ENCODE results near the gene FAM161A. TPM values are rescaled to one million over a fixed set of nuclear protein-coding genes. Genes with fewer than 3 reads are reported as not detected.

FAM161A gene
- total RNA-seq, 2 experiments from 2014 or later: 6.5 to 6.6 TPM

DNA sequence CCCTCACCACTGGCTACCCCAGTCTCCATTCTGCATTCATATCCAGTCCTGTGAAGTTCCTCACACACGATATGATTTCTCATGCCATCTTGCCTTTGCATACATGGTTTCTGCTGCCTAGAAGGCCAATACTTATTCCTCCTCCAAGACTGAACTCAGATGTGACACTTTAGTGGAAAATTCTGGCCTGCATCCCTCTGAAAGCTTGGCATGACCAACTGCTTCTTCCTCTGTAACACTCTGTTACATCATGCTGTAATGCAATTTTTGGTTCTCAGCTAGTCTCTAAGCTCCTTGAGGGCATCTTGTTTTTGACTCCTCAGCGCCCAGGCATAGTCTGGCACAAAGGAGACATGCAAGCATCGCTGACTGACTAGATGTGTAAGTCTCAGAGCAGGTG, 12.6 kb downstream of the FAM161A start:
- DNase-seq (no peak), ATAC-seq (no peak)
- Mint-ChIP-seq H3K4me3 (no peak overlapping the region), H3K4me1 (ENCODE audit: low read depth) (no peaks in the 10 kb centered on the region), H3K27ac (no peak overlapping the region), H3K27me3 (no peaks in the 10 kb centered on the region), H3K9me3 (no peaks in the 10 kb centered on the region), H3K36me3 (ENCODE audit: low read depth) (no peaks in the 10 kb centered on the region)
- ChIA-PET POLR2A (interaction anchor here (0.7 kb wide), 1 partner anchor 14 kb away, joined by 3 read pairs; no protein-coding TSS in a partner anchor), CTCF (interaction anchor here (0.6 kb wide), 1 partner anchor 47 kb away, joined by 3 read pairs; no protein-coding TSS in a partner anchor)
- TF ChIP-seq, protein P1, sequence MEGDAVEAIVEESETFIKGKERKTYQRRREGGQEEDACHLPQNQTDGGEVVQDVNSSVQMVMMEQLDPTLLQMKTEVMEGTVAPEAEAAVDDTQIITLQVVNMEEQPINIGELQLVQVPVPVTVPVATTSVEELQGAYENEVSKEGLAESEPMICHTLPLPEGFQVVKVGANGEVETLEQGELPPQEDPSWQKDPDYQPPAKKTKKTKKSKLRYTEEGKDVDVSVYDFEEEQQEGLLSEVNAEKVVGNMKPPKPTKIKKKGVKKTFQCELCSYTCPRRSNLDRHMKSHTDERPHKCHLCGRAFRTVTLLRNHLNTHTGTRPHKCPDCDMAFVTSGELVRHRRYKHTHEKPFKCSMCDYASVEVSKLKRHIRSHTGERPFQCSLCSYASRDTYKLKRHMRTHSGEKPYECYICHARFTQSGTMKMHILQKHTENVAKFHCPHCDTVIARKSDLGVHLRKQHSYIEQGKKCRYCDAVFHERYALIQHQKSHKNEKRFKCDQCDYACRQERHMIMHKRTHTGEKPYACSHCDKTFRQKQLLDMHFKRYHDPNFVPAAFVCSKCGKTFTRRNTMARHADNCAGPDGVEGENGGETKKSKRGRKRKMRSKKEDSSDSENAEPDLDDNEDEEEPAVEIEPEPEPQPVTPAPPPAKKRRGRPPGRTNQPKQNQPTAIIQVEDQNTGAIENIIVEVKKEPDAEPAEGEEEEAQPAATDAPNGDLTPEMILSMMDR (IDR thresholded peaks at IDR 0.05): no peak
- intact Hi-C loops (cut with micrococcal nuclease): no loop called here

DNA sequence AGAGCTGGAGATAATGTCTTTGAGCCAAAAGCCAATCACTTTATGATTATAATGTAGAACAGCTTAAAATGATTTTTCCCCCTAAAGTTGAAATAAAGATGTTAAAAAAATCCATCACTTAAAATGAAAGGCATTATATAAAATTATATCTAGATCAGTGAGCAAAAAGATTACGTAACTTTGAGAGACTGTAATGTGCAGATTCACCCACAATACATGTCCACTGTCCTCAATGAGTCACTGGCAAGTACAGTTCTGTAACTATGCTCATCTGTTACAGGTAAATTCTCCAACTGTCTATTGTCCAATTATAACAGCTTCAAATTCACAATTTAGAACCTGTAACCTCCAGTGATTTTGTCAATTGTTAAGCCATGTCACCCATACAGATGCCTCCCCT, 19.0 kb downstream of the FAM161A start:
- no peaks in the 10 kb centered on the region for H3K27me3 Mint-ChIP-seq

DNA sequence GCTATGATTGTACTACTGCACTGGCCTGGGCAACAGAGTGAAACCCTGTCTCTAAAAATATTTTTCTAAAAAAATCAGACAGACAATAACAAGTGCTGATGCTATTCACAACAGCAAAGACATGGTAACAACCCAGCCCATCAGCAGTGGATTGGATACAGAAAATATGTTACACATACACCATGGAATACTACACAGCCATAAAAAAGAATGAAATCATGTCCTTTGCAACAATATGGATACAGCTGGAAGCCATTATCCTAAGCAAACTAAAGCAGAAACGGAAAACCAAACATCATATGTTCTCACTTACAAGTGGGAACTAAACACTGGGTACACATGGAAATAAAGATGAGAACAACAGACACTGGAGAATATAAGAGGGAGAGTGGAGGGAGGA, 19.9 kb downstream of the FAM161A start:
- intact Hi-C loops (cut with micrococcal nuclease): no loop called here
- H3K4me1 Mint-ChIP-seq (ENCODE audit: low read depth): no peaks in the 10 kb centered on the region
- TF ChIP-seq, protein P1 (IDR thresholded peaks at IDR 0.05): no peak
- H3K9me3 Mint-ChIP-seq: no peaks in the 10 kb centered on the region
- no peak for DNase-seq
- H3K27me3 Mint-ChIP-seq: no peaks in the 10 kb centered on the region
- no peak for ATAC-seq
- CTCF ChIA-PET: interaction anchor here (0.9 to 1.4 kb wide), 2 partner anchors 14 to 26 kb away, joined by 3 to 4 read pairs; no protein-coding TSS in a partner anchor
- H3K4me3 Mint-ChIP-seq: no peak overlapping the region
- POLR2A ChIA-PET: no interaction called here
- H3K36me3 Mint-ChIP-seq (ENCODE audit: low read depth): peaks cover 3% of the 10 kb centered on the region
- H3K27ac Mint-ChIP-seq: no peak overlapping the region

More for the DNA sequence above, 19.0 kb downstream of the FAM161A start:
- ChIA-PET POLR2A (no interaction called here), CTCF (no interaction called here)
- ATAC-seq (no peak), DNase-seq (no peak)
- Mint-ChIP-seq H3K9me3 (no peaks in the 10 kb centered on the region), H3K4me1 (ENCODE audit: low read depth) (no peaks in the 10 kb centered on the region), H3K36me3 (ENCODE audit: low read depth) (peaks cover 3% of the 10 kb centered on the region), H3K4me3 (no peak overlapping the region), H3K27ac (no peak overlapping the region)
- intact Hi-C loops (cut with micrococcal nuclease): no loop called here
- TF ChIP-seq, protein P1 (IDR thresholded peaks at IDR 0.05): no peak

DNA sequence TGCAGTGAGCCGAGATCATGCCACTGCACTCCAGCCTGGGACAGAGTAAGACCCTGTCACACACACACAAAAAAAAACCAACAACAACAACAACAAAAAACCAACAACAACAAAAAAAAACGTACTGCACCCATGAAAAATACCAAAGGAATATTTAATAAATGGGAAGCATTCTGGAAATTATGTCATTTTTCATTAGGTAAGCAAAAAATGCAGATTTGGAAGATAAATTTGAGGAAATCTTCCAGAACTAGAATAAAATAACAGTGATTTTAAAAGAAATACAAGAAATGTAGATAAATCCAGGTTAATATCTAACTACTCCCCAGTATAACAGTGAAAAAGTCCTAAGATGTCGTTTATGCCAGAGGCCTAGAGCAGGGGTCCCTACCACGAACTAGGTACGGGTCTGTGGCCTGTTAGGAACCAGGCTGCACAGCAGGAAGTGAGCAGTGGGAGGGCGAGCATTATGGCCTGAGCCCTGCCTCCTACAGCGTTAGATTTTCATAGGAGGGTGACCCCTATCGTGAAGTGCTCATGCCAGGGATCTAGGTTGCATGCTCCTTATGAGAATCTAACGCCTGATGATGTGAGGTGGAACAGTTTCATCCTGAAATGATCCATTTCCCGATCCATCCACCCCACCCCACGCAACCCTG, 21.5 kb downstream of the FAM161A start:
- ChIA-PET CTCF (interaction anchor here (1.4 kb wide), 1 partner anchor 24 kb away, joined by 4 read pairs; no protein-coding TSS in a partner anchor), POLR2A (no interaction called here)
- intact Hi-C loops (cut with micrococcal nuclease): no loop called here
- Mint-ChIP-seq H3K27me3 (no peaks in the 10 kb centered on the region), H3K4me1 (ENCODE audit: low read depth) (no peaks in the 10 kb centered on the region), H3K27ac (no peak overlapping the region), H3K4me3 (no peak overlapping the region), H3K9me3 (no peaks in the 10 kb centered on the region), H3K36me3 (ENCODE audit: low read depth) (peaks cover 3% of the 10 kb centered on the region)
- ATAC-seq (no peak), DNase-seq (no peak)
- TF ChIP-seq, protein P1 (IDR thresholded peaks at IDR 0.05): no peak

DNA sequence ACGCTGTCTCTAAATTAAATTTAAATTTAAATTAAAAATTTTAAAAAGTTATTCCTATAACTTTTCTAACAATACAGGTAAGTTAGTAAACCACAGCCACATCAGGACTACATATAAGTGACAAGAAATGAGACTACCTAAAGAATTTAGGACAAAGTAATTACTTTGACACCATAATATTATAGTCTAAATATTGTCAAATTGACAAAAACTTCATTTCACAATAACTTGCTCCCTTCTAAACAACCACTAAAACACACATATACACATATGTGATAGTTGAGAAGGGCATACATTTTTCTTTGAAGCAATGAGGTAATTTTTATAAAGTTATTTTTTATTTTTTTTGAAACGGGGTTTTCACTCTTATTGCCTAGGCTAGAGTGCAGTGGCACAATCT, 31.6 kb downstream of the FAM161A start:
- no peak for DNase-seq
- H3K27ac Mint-ChIP-seq: no peak overlapping the region
- ChIA-PET CTCF (no interaction called here), POLR2A (no interaction called here)
- no peak overlapping the region for H3K4me3 Mint-ChIP-seq
- H3K4me1 Mint-ChIP-seq (ENCODE audit: low read depth): no peaks in the 10 kb centered on the region
- TF ChIP-seq, protein P1 (IDR thresholded peaks at IDR 0.05): no peak
- intact Hi-C loops (cut with micrococcal nuclease): no loop called here
- ATAC-seq: no peak
- no peaks in the 10 kb centered on the region for H3K36me3 Mint-ChIP-seq (ENCODE audit: low read depth)
- H3K27me3 Mint-ChIP-seq: no peaks in the 10 kb centered on the region
- no peaks in the 10 kb centered on the region for H3K9me3 Mint-ChIP-seq
